Mesendoderm (in vitro differentiated cells): ENCODE data around the gene GNG13.

ENCODE experiments used
- DNase-seq: peaks from one replicate; pipeline ENCODE4 v3.0.0; 2013
- H2AK5ac ChIP-seq: 2 replicates; pipeline ENCODE4 v1.6.1; 2013; ENCODE audit warnings: low read length, inconsistent platforms
- H2BK120ac ChIP-seq: 2 replicates; pipeline ENCODE4 v1.6.1; 2013; ENCODE audit warnings: low read depth, mild to moderate bottlenecking, low read length, moderate library complexity, mixed read lengths
- H2BK15ac ChIP-seq: replicated peaks from 2 replicates; pipeline ENCODE4 v1.6.1; 2013; ENCODE audit warnings: low read depth, mild to moderate bottlenecking, moderate library complexity
- H2BK5ac ChIP-seq: 2 replicates; pipeline ENCODE4 v1.6.1; 2013; ENCODE audit warnings: low read length, inconsistent platforms
- H3K18ac ChIP-seq: 2 replicates; pipeline ENCODE4 v1.6.1; 2013; ENCODE audit warnings: mild to moderate bottlenecking, low read length, mixed read lengths
- H3K23ac ChIP-seq: one replicate; pipeline ENCODE4 v1.6.1; 2013; ENCODE audit warnings: low read length
- H3K27ac ChIP-seq: 2 replicates; pipeline ENCODE4 v1.5.1; 2013; ENCODE audit warnings: low read depth, mild to moderate bottlenecking, inconsistent platforms, low read length, moderate library complexity
- H3K27me3 ChIP-seq: 2 replicates; pipeline ENCODE4 v1.6.1; 2013; ENCODE audit warnings: low read length, control low read depth, mild to moderate bottlenecking, inconsistent platforms; ENCODE audit not compliant: insufficient read depth, poor library complexity
- H3K36me3 ChIP-seq: 2 replicates; pipeline ENCODE4 v1.6.1; 2013; ENCODE audit warnings: low read length, inconsistent platforms; ENCODE audit not compliant: control insufficient read depth, insufficient read depth
- H3K4ac ChIP-seq: one replicate; pipeline ENCODE4 v1.6.1; 2013; ENCODE audit warnings: low read depth, mild to moderate bottlenecking, low read length, moderate library complexity
- H3K4me1 ChIP-seq: 2 replicates; pipeline ENCODE4 v1.6.1; 2013; ENCODE audit warnings: low read depth, low read length, inconsistent platforms; ENCODE audit not compliant: control insufficient read depth
- H3K4me2 ChIP-seq: 2 replicates; pipeline ENCODE4 v1.6.1; 2013; ENCODE audit warnings: low read length
- H3K4me3 ChIP-seq: 2 replicates; pipeline ENCODE4 v1.5.1; 2013; ENCODE audit warnings: mild to moderate bottlenecking, low read length
- H3K56ac ChIP-seq: one replicate; pipeline ENCODE4 v1.6.1; 2013; ENCODE audit warnings: low read length
- H3K79me1 ChIP-seq: 2 replicates; pipeline ENCODE4 v1.6.1; 2013; ENCODE audit warnings: low read length, inconsistent platforms
- H3K79me2 ChIP-seq: 2 replicates; pipeline ENCODE4 v1.6.1; 2013; ENCODE audit warnings: mild to moderate bottlenecking, low read length; ENCODE audit not compliant: control insufficient read depth, insufficient read depth
- H3K9ac ChIP-seq: 2 replicates; pipeline ENCODE4 v1.6.1; 2013; ENCODE audit warnings: low read length, inconsistent platforms
- H4K5ac ChIP-seq: one replicate; pipeline ENCODE4 v1.6.1; 2013; ENCODE audit warnings: low read length
- H4K8ac ChIP-seq: one replicate; pipeline ENCODE4 v1.6.1; 2013; ENCODE audit warnings: low read depth, mild to moderate bottlenecking, control low read depth, low read length, moderate library complexity
- WGBS: extraction: QIAGEN DNeasy Blood & Tissue Kit; methylation state at CpG from one replicate; pipeline ENCODE4 v1.1.7; 2013; ENCODE audit warnings: low lambda C conversion rate, missing lambda C conversion rate; ENCODE audit not compliant: insufficient coverage; ENCODE audit errors: extremely low coverage; 5-methylcytosine and 5-hydroxymethylcytosine counted together

Gene GNG13

DNA sequence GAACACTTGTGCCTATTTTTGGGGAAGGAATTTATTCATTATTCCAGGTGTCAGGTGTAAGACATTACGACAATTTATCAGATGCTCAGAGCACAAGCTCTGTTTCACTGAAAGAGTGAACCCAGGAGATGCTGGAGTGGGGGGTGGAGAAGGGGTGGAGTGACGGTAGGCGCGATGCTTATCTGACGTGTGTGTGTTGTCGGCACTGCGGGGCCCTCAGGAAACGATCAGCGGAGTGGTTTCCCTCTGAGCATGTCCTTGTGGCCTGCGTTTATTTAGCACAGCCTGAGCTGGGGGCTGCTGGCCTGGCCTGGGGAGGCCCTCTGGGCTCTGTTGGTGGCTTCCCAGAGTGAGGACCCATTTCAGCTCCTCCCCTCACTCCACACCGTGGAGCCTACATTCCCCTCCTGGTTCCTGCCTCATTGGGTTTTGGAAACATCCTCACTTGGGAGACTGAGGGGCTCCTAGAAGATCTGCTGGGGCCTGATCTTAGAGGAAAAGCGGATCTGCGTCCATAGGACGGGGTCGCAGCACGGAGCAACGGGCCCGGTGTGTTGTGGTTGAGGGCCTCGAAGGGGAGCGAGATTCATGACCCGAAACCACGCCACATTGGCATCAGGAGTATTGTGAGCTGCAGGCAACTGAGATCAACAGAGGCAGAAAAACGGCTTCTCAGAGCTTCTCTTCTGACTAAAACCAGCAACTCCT, 19.0 kb upstream of the GNG13 start:
- Histone ChIP-seq H3K27ac (no peak overlapping the region), H3K79me2 (no peaks in the 10 kb centered on the region), H3K9ac (no peak overlapping the region), H3K18ac (no peak overlapping the region), H3K23ac (no peak overlapping the region), H3K4me2 (no peak overlapping the region), H2AK5ac (no peak overlapping the region), H2BK120ac (no peak overlapping the region), H4K8ac (no peak overlapping the region), H3K79me1 (no peaks in the 10 kb centered on the region), H3K4me1 (no peaks in the 10 kb centered on the region), H2BK15ac (no peak overlapping the region), H2BK5ac (no peak overlapping the region), H3K36me3 (no peaks in the 10 kb centered on the region), H3K27me3 (no peaks in the 10 kb centered on the region), H4K5ac (no peak overlapping the region), H3K4ac (no peak overlapping the region), H3K56ac (no peak overlapping the region), H3K4me3 (no peak overlapping the region)
- no peak for DNase-seq
- WGBS = no CpG with 5 or more reads among the region's 23 CpGs

DNA sequence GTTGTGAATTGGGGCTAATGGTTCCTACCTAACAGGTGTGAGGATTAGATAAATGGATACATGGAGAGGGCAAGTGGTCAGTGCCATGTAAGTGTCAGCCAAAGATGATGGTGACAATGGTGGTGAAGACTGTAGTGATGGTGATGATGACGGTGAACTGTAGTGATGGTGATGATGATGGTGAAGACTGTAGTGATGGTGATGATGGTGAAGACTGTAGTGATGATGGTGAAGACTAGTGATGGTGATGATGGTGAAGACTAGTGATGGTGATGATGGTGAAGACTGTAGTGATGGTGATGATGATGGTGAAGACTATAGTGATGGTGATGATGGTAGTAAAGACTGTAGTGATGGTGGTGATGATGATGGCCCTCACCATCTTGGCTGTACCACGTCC, 18.1 kb upstream of the GNG13 start:
- Histone ChIP-seq H2AK5ac (no peak overlapping the region), H2BK15ac (no peak overlapping the region), H3K56ac (no peak overlapping the region), H4K5ac (no peak overlapping the region), H3K36me3 (no peaks in the 10 kb centered on the region), H3K27me3 (no peaks in the 10 kb centered on the region), H3K9ac (no peak overlapping the region), H3K27ac (no peak overlapping the region), H3K79me2 (no peaks in the 10 kb centered on the region), H3K4me2 (no peak overlapping the region), H3K79me1 (no peaks in the 10 kb centered on the region), H3K23ac (no peak overlapping the region), H2BK120ac (no peak overlapping the region), H2BK5ac (no peak overlapping the region), H3K4me1 (no peaks in the 10 kb centered on the region), H3K4ac (no peak overlapping the region), H3K4me3 (no peak overlapping the region), H4K8ac (no peak overlapping the region), H3K18ac (no peak overlapping the region)
- no peak for DNase-seq
- no CpG with 5 or more reads among the region's 2 CpGs for WGBS

DNA sequence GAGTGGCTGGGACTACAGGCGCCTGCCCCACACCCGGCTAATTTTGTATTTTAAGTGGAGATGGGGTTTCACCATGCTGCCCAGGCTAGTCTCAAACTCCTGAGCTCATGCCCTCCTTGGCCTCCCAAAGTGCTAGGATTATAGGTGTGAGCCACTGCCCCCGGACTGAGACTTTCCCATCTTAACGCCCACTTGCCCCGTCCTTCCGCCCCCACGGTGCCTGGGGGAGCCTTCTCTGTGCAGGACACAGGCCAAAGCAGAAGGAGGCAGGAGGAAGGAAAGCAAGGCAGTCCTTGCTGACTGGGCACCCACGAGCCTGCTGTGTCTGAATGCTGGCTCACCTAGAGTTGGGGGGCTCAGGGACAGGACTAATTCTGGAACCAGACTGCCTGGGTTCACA, 17.6 kb upstream of the GNG13 start:
- Histone ChIP-seq H3K27me3 (no peaks in the 10 kb centered on the region), H3K9ac (no peak overlapping the region), H2BK120ac (no peak overlapping the region), H3K4me1 (no peaks in the 10 kb centered on the region), H3K4ac (no peak overlapping the region), H3K79me2 (no peaks in the 10 kb centered on the region), H3K4me2 (no peak overlapping the region), H3K18ac (no peak overlapping the region), H4K8ac (no peak overlapping the region), H2BK5ac (no peak overlapping the region), H3K79me1 (no peaks in the 10 kb centered on the region), H3K27ac (no peak overlapping the region), H4K5ac (no peak overlapping the region), H3K4me3 (no peak overlapping the region), H3K23ac (no peak overlapping the region), H3K56ac (no peak overlapping the region), H2AK5ac (no peak overlapping the region), H3K36me3 (no peaks in the 10 kb centered on the region), H2BK15ac (no peak overlapping the region)
- no peak for DNase-seq
- no CpG with 5 or more reads among the region's 8 CpGs for WGBS

DNA sequence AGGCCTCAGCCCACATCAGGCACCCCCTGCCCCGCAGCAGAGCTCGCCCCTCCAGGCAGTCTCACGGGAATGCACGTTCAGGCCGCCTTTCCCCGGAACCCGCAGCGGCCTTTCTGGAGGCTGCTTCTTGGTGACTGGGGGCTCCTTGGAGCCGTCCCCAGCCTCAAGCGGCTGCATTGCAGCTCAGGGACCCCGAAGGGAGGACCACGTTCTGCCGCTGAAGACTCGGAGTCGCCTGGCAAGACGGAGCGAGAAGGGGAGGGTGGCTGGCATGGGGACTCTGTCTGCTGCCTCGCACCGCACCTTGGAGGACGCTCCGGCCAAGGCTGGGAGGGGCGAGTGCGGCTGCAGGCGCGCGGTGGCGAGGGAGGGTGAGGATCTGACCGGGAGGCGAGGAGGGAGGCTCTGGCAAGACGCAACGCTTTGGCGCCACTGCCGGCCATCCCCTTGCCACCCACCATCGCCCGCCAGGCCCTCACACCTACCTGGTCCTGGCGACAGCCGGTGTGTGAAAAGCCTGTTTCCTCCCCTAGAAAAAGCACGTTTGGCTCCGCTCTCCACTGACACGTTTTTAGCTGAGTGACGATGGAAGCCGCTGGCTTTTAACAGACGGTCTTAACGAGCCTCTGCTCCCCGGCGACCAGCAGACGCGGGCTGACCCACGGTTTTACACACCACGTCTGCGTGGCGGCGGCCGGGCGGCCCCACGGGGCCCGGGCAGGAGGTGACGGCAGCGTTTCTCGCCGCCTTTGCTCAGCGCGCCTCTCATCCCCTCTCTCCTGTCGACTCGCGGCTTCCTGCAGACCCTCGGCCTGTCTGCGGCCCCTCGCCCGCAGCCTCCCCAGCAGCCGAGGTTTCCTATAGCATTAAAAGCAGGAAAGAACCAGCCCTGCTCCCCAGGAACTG, 16.7 kb upstream of the GNG13 start:
- Histone ChIP-seq H4K8ac (no peak overlapping the region), H3K79me2 (no peaks in the 10 kb centered on the region), H2BK15ac (no peak overlapping the region), H3K27me3 (no peaks in the 10 kb centered on the region), H3K56ac (no peak overlapping the region), H3K79me1 (no peaks in the 10 kb centered on the region), H3K23ac (no peak overlapping the region), H3K4ac (no peak overlapping the region), H2BK5ac (no peak overlapping the region), H2AK5ac (no peak overlapping the region), H4K5ac (no peak overlapping the region), H3K4me3 (no peak overlapping the region), H3K4me1 (no peaks in the 10 kb centered on the region), H3K9ac (no peak overlapping the region), H3K27ac (no peak overlapping the region), H3K18ac (no peak overlapping the region), H3K4me2 (no peak overlapping the region), H3K36me3 (no peaks in the 10 kb centered on the region), H2BK120ac (no peak overlapping the region)
- no CpG with 5 or more reads among the region's 71 CpGs for WGBS
- no peak for DNase-seq

DNA sequence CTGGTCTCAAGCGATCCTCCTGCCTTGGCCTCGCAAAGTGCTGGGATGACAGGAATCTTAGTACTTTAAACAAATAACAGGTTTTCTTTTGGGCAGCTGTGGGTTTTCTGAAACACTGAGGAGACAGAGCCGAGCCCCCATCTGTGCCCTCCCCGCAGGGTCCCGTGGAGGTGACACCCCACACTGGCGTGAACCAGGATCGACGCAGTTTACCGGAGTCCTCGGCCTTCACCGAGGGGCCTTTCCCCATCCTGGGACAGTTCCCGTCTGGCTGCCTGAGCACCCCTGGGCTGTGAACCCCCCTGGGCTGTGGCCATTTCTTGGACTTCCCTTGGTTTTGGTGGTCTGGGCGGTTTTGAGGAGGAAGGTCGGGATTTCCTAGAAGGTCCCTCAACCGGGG, 15.3 kb upstream of the GNG13 start:
- no peaks in the 10 kb centered on the region for H3K36me3 ChIP-seq
- H3K79me1 ChIP-seq = no peaks in the 10 kb centered on the region
- no peak overlapping the region for H3K9ac ChIP-seq
- no peak overlapping the region for H4K8ac ChIP-seq
- no peak overlapping the region for H3K4me2 ChIP-seq
- no peak overlapping the region for H3K4me3 ChIP-seq
- no peak overlapping the region for H2BK120ac ChIP-seq
- no peak overlapping the region for H2BK5ac ChIP-seq
- H3K23ac ChIP-seq = no peak overlapping the region
- H3K4me1 ChIP-seq = no peaks in the 10 kb centered on the region
- H3K27me3 ChIP-seq = no peaks in the 10 kb centered on the region
- DNase-seq = no peak
- H3K4ac ChIP-seq = no peak overlapping the region
- H2BK15ac ChIP-seq = no peak overlapping the region
- H3K79me2 ChIP-seq = no peaks in the 10 kb centered on the region
- H4K5ac ChIP-seq = no peak overlapping the region
- no peak overlapping the region for H2AK5ac ChIP-seq
- no peak overlapping the region for H3K18ac ChIP-seq
- H3K56ac ChIP-seq = no peak overlapping the region
- no CpG with 5 or more reads among the region's 15 CpGs for WGBS
- H3K27ac ChIP-seq = no peak overlapping the region
